Measurements from ENCODE around the gene MTMR12.

MTMR12 gene

GRCh38 chr5:32331217-32331934, 18.6 kb upstream of the MTMR12 start:
- H3K4me1 ChIP-seq = peaks cover 0 to 8% (median 0%) of the 10 kb centered on the region in 4 donors
- no peaks in the 10 kb centered on the region for H3K9me3 ChIP-seq
- intact Hi-C loops (cut with DNase I; ENCODE audit: low total_unique reads) = no loop called here
- DNase-seq = no peak
- H3K4me3 ChIP-seq = no peak overlapping the region
- no peak overlapping the region for H3K27ac ChIP-seq
- no peaks in the 10 kb centered on the region for H3K27me3 ChIP-seq
- TF ChIP-seq CTCF (IDR thresholded peaks at IDR 0.05) = no peak
- no peaks in the 10 kb centered on the region for H3K36me3 ChIP-seq

- H3K27me3 ChIP-seq = no peaks in the 10 kb centered on the region
- peaks cover 0 to 8% (median 0%) of the 10 kb centered on the region in 4 donors for H3K4me1 ChIP-seq
- H3K36me3 ChIP-seq = no peaks in the 10 kb centered on the region
- no peak overlapping the region for H3K4me3 ChIP-seq
- H3K9me3 ChIP-seq = no peaks in the 10 kb centered on the region
- no peak overlapping the region for H3K27ac ChIP-seq
- no peak for DNase-seq
- intact Hi-C loops (cut with DNase I; ENCODE audit: low total_unique reads) = no loop called here
- TF ChIP-seq CTCF (IDR thresholded peaks at IDR 0.05) = no peak
Observed at GRCh38 chr5:32330126-32330971, 17.6 kb upstream of the MTMR12 start.

GRCh38 chr5:32329395-32329834, 16.7 kb upstream of the MTMR12 start:
- TF ChIP-seq CTCF (IDR thresholded peaks at IDR 0.05) = peak; percentile 53 to 56
- DNase-seq = peak in 1 of 2 donors; percentile 59
- intact Hi-C loops (cut with DNase I; ENCODE audit: low total_unique reads) = no loop called here
- H3K36me3 ChIP-seq = no peaks in the 10 kb centered on the region
- no peak overlapping the region for H3K27ac ChIP-seq
- no peaks in the 10 kb centered on the region for H3K9me3 ChIP-seq
- no peaks in the 10 kb centered on the region for H3K27me3 ChIP-seq
- no peak overlapping the region for H3K4me3 ChIP-seq
- H3K4me1 ChIP-seq = peaks cover 0 to 8% (median 0%) of the 10 kb centered on the region in 4 donors

GRCh38 chr5:32326216-32326772, 13.6 kb upstream of the MTMR12 start:
- no peak for DNase-seq
- peaks cover 0 to 8% (median 0%) of the 10 kb centered on the region in 4 donors for H3K4me1 ChIP-seq
- intact Hi-C loops (cut with DNase I; ENCODE audit: low total_unique reads) = no loop called here
- H3K4me3 ChIP-seq = no peak overlapping the region
- no peaks in the 10 kb centered on the region for H3K9me3 ChIP-seq
- no peak overlapping the region for H3K27ac ChIP-seq
- no peaks in the 10 kb centered on the region for H3K27me3 ChIP-seq
- H3K36me3 ChIP-seq = no peaks in the 10 kb centered on the region
- TF ChIP-seq CTCF (IDR thresholded peaks at IDR 0.05) = no peak

- Histone ChIP-seq H3K4me3 (no peak overlapping the region), H3K36me3 (no peaks in the 10 kb centered on the region), H3K27me3 (no peaks in the 10 kb centered on the region), H3K9me3 (no peaks in the 10 kb centered on the region), H3K27ac (no peak overlapping the region), H3K4me1 (peaks cover 0 to 8% (median 0%) of the 10 kb centered on the region in 4 donors)
- no peak for DNase-seq
- intact Hi-C loops (cut with DNase I; ENCODE audit: low total_unique reads) = no loop called here
- TF ChIP-seq CTCF (IDR thresholded peaks at IDR 0.05) = no peak
Observed at GRCh38 chr5:32325616-32326015, 12.9 kb upstream of the MTMR12 start.

Measured in tibial artery (tissue), 4 donors.